ENCODE measurements around the gene LEFTY2.

LEFTY2 gene

DNA sequence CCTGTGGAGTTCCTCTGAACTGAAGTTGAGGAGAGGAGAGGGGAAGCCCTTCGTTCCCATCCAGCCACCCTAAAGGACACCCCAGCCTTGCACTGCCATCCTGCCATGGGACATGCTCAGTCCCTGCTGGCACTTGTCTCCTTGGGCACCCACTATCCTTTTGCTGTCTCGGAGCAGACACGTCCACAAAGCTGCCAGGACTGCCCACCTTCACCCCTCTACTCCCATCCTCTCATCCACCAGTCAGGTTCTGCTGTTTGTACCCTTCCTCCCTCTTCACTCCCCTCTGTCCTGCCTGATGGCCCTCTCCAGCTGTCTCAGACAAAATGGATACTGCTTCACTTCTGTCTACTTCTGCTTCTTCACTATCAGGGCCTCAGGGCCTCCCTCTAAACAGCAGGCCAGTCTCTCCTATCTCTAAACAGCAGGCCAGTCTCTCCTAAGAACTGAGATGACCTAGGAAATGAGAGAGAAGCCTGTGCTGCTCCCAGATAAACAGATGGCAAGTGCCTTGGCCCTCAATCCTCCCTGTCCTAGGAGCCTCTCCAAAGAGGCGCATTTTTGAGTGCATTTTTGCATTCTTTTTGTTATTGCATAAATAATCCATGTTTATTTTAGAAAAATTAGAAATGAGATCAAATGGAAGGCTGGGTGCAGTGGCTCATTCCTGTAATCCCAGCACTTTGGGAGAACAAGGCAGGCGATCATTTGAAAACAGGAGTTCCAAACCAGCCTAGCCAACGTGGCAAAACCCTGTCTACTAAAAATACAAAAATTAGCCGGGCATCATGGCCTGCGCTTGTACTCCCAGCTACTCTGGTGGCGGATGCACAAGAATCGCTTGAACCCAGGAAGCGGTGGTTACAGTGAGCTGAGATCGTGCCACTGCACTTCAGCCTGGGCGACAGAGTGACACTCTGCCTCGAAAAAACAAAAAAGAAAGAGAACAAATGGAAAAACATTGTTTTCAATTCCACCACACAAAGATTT lies 12.5 kb downstream of the LEFTY2 start:
- DNase-seq = no peak

- no peak for DNase-seq
These were observed 14.4 kb downstream of the LEFTY2 start for GRCh38 chr1:225926551-225927113.

- peak; percentile 82 to 93 (median 91) for DNase-seq
These were observed 17.1 kb downstream of the LEFTY2 start, which contains the start of gene PYCR2 for GRCh38 chr1:225923692-225924555. PYCR2 (minus strand) TSS chr1:225924250; CDS start chr1:225924110, 140 bp downstream.

DNA sequence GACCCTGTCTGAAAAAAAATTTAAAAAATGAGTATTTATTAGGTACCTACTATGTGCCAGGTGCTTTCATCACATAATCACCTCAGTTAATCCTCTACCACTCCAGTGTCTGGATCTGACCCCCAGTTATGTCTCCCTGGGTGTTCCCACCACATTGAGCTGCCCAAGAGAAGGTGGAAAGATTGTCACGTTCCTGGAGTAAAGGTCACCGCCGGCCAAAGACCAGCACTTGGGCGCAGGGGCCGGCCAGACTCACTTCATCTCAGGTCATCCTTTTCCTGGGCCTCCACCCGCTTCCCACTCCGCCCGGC lies 17.7 kb downstream of the LEFTY2 start:
- DNase-seq = no peak

DNA sequence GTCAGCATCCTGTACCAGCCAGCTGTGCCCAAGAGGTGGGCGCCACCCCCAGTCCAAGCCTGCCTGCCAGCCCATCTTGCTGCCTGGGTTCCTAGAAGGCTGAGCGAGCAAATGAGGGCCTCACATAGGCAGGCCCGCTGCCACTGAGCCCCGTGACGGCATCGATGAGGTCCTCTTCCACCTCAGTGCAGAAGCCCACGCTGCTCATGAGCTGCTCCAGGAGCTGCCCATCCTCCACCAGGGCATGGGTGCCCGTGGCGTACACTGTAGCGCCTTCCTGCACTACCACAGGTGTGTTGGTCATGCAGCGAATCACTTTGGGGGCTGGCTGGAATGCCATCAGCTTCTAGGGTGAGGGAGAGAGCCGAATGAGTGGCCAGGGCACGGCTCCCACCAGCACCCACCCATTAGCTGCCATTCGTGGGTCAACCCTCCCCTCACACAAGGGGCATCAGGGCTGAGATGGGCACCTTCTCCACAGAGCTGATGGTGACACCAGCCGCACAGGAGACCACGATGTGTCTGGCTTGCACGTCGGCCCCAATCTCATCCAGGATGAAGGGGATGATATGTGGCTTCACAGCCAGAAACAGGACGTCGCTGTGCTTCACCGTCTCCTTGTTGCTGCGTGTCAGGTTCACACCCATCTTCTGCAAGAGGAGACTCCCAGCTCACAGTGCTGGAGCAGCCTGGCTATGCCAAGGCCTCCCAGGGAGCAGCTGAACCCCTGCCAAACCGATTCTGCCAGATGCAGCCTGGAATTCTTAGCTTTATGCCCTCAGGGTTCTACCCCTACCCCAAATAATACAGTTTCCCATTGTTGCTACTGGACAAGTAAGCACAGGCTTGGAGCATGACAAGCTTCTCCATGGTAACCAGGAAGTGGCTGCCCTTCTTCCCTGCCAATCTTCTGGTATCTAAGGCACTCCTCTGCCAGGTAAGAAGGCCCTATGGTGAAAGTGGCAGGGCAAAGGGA lies 19.0 kb downstream of the LEFTY2 start:
- DNase-seq = no peak

DNA sequence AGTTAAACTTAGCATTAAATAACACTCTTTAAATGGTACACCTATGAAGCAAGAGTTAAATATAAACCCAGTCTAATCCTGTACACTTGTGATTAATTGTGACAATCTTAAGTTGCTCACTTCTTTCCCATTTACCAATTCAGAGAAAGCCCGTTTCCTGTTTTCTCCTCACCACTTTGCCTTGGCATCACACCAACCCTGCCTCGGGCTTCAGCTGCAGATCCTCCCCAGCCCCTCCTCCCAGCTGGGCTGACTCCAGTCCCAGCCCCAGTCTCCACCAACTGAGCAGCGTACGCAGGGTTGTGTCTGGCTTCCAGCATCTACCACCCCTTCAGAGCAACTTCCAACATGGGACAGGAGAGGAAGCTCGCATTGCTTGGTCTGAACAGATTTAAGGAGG lies 21.1 kb downstream of the LEFTY2 start:
- no peak for DNase-seq

DNA sequence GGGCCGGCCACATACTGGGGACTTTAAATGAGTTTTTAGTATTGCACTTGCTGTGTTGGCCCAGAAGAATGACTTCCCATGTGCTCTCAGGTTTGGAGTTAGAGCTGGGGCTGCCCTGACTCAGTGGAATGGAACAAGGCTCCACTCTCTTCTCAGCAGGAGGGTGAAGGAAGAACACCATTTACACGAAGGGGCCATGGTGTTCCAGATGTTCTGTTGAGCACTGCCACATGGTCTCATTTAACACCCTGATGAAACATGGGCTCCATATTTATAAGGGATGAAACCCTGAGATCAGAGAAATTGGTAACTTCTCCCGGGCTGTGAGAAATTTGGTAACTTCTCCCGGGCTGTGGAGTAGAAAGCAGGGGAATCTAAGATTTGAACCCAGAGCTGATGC lies 22.7 kb downstream of the LEFTY2 start:
- no peak for DNase-seq

DNA sequence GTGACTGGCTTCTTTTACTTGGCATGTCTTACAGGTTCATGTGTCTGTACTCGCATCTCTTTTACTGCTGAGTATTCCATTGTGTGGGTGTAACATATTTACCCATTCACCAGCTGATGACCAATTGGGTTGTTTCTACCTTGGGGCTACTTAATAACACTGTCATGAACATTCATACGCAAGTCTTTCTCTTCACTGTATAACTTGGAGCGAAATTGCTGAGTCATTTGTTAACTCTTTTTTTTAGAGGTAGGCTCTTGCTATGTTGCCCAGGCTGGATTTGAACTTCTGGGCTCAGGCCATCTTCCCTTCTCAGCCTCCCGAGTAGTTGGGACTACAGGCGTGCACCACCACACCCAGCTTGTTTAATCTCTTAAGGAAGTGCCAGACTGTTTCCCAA lies 23.5 kb downstream of the LEFTY2 start:
- DNase-seq = no peak

- no peak for DNase-seq
These were observed 23.9 kb downstream of the LEFTY2 start for GRCh38 chr1:225917101-225917500.

DNA sequence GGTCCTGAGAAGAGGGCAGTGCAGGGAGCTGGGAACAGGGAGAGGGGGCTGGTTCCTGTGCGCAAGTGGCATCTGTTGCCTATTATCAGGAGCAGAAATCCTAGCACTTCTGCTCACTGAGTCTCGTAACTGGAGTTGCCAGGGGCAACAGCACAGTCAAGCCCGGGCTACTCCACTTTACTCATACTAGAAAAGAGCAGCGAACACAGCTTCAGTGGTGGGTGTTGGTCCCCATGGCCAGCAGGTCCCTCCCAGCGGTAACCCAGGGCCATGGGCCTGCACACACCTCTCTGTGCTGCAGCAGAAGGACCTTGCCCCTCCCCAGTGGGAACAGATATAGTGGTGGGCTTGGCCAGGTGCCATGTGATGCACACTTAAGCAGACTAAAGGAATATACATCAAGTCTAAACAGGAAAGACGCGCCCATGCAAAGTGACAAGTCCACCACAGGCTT lies 25.5 kb downstream of the LEFTY2 start:
- no peak for DNase-seq

- no peak for DNase-seq
These were observed 26.1 kb downstream of the LEFTY2 start for GRCh38 chr1:225914947-225915346.

GRCh38 chr1:225914391-225914790 lies 26.6 kb downstream of the LEFTY2 start:
- no peak for DNase-seq

GRCh38 chr1:225911191-225912130 lies 29.6 kb downstream of the LEFTY2 start:
- DNase-seq = peak; percentile 49 to 64 (median 54)

DNA sequence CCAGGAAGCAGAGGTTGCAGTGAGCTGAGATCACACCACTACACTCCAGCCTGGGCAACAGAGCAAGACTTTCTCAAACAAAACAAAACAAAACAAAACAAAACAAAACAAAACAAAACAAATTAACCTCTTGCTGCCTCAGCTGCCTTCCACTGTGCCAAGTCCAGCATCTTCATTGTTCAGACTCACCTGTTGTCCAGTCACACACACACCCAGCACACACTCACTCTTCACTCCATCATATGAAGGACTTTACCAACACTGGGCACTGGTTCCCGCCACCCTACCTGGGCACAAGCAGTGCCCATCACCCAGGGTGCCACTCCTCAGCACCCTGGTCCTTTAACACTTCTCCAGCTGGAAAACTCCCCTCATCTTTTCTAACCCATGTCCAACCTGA lies 31.5 kb downstream of the LEFTY2 start:
- no peak for DNase-seq

- no peak for DNase-seq
These were observed 32.2 kb downstream of the LEFTY2 start for GRCh38 chr1:225908773-225909172.

- no peak for DNase-seq
These were observed 32.9 kb downstream of the LEFTY2 start for GRCh38 chr1:225908013-225908640.

DNA sequence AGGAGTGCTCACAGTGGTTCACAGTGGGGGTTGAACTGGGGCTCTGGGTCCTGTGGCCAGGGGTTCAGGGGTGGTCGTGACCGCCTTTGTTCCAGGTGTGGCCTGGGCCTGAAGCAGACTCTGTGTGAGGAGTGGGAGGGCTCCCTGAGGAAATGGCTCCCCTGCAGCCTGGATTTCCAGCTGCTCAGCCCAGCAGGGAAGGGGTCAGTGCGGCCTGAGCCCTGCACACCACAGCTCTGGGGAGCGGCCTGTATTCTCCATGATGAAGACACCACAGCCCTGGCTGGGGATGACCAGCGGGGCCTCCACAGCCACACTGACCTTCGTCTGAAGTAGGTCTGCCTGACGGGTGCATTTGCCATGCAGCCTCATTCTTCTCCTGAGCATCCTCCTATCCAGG lies 33.7 kb downstream of the LEFTY2 start:
- no peak for DNase-seq

DNA sequence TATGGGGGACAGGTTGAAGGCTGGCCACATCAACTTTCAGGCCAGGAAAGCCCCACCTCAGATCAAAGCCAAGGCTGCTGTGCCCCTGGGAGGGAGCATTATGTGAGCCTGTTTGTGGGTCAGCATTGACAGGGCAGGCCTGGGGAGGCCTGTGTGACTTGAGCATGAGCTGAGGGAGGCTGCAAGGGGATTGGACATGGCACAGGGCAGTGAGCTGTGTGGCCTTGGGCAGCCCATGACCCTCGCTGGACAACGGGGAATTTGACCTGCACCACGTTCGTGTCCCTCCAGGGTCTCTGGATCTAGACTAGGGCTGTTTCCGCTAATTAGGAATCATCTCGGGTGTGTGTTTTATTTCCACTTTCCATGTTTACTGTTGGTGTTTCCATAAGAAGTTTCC lies 34.6 kb downstream of the LEFTY2 start:
- DNase-seq = no peak

DNA sequence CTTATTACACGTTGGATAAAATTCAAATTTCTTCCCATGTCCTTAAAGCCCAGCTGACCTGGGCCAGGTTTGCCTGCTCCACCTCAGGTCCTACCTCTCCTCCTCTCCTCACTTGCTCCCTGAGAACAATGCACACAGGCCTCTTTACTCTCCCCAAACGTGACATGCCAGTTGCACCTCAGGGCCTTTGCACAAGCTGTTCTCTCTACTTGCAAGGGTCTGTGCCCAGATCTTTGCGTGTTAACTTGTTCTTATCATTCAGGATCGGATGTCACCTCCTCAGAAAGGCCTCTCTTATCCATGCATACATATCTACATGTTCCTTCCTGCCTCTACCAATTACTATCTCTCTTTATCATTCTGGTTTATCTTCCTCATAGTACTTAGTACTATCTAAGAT lies 37.4 kb downstream of the LEFTY2 start:
- DNase-seq = no peak

All from activated CD4-positive, CD25-positive, alpha-beta regulatory T cell (primary cell).